GM19467 (cell line): Measurements from ENCODE around the gene GCGR.
"Not testable (repeated sequence)": the region's sequence is repeated elsewhere in the genome, so short reads cannot be mapped to it uniquely, and the experiment has no call there.

Experiments used
- ATAC-seq: cut with Tn5 transposase; IDR thresholded peaks from one replicate; pipeline ENCODE4 v1.9.1; 2021; ENCODE audit warnings: mild to moderate bottlenecking, moderate library complexity; ENCODE audit not compliant: unreplicated experiment

Gene GCGR

GRCh38 chr17:81831957-81832607 lies 28.1 kb downstream of the GCGR start:
- no peak for ATAC-seq

GRCh38 chr17:81832608-81833159 lies 28.7 kb downstream of the GCGR start:
- ATAC-seq = peak; percentile 7

- ATAC-seq = peak; percentile 76
Observed at GRCh38 chr17:81833160-81833920, 29.4 kb downstream of the GCGR start, which contains the start of gene MCRIP1. Gene MCRIP1, minus strand, starts transcription at chr17:81833291. Its CDS starts 8,785 bp downstream, at chr17:81824506.

GRCh38 chr17:81833921-81834830 lies 30.2 kb downstream of the GCGR start:
- no peak for ATAC-seq

- no peak for ATAC-seq
Observed at GRCh38 chr17:81834831-81835267, 30.9 kb downstream of the GCGR start, which contains the start of gene PPP1R27. Gene PPP1R27, minus strand, starts transcription at chr17:81835050. Its CDS starts 97 bp downstream, at chr17:81834953.

- ATAC-seq = no peak
Observed at GRCh38 chr17:81837641-81838040, 33.7 kb downstream of the GCGR start.

GRCh38 chr17:81838753-81839255 lies 34.9 kb downstream of the GCGR start:
- no peak for ATAC-seq

GRCh38 chr17:81839301-81839700 lies 35.4 kb downstream of the GCGR start:
- ATAC-seq = no peak

GRCh38 chr17:81840059-81840458 lies 36.1 kb downstream of the GCGR start:
- ATAC-seq = not testable (repeated sequence)

- ATAC-seq = no peak
Observed at GRCh38 chr17:81840826-81841778, 37.2 kb downstream of the GCGR start.

GRCh38 chr17:81841866-81842265 lies 37.9 kb downstream of the GCGR start:
- no peak for ATAC-seq

- no peak for ATAC-seq
Observed at GRCh38 chr17:81842378-81842724, 38.4 kb downstream of the GCGR start.

GRCh38 chr17:81842725-81843504 lies 39.0 kb downstream of the GCGR start:
- no peak for ATAC-seq

- no peak for ATAC-seq
Observed at GRCh38 chr17:81843713-81844326, 39.9 kb downstream of the GCGR start.

- no peak for ATAC-seq
Observed at GRCh38 chr17:81844327-81844851, 40.4 kb downstream of the GCGR start.

GRCh38 chr17:81844887-81845286 lies 40.9 kb downstream of the GCGR start:
- ATAC-seq = no peak

- ATAC-seq = no peak
Observed at GRCh38 chr17:81845361-81845760, 41.4 kb downstream of the GCGR start.
